ENCODE data around the gene BST2.

The BST2 gene

GRCh38 chr19:17398902-17399527 is 6.4 kb downstream of the BST2 start:
- no peaks in the 10 kb centered on the region for H3K4me1 ChIP-seq (ENCODE audit: control insufficient read depth, insufficient read depth, low read length)
- TF ChIP-seq ZSCAN4 (tag by site-specific recombination; IDR thresholded peaks at IDR 0.05) (no peak), EGR2 (tag by site-specific recombination; IDR thresholded peaks at IDR 0.05; ENCODE audit: low read depth) (peak; percentile 16; the same call in 1 of the 2 replicates)
- H3K27ac ChIP-seq (ENCODE audit: extremely low read depth, low read depth, low read length), result no peak overlapping the region
- H3K4me3 ChIP-seq (ENCODE audit: low read depth, low read length), result no peak overlapping the region
- CTCF ChIA-PET, result interaction anchor here (0.6 to 2.4 kb wide), 8 partner anchors 8 to 436 kb away, joined by 3 to 8 read pairs (median 4); no protein-coding TSS in a partner anchor
- H3K9me3 ChIP-seq (ENCODE audit: control insufficient read depth, insufficient read depth, low read depth, low read length), result no peaks in the 10 kb centered on the region
- H3K36me3 ChIP-seq (ENCODE audit: control insufficient read depth in 2 of 2, insufficient read depth in 1 of 2, low read length in 2 of 2), result no peaks in the 10 kb centered on the region
- POLR2A ChIA-PET, result interaction anchor here (0.7 kb wide), 1 partner anchor 368 kb away, joined by 3 read pairs; no protein-coding TSS in a partner anchor

GRCh38 chr19:17394891-17395415 is 10.5 kb downstream of the BST2 start:
- POLR2A ChIA-PET, result interaction anchor here (0.6 to 0.7 kb wide), 2 partner anchors 39 to 46 kb away, joined by 3 to 5 read pairs; no protein-coding TSS in a partner anchor
- no peak overlapping the region for H3K27ac ChIP-seq (ENCODE audit: extremely low read depth, low read depth, low read length)
- H3K36me3 ChIP-seq (ENCODE audit: control insufficient read depth in 2 of 2, insufficient read depth in 1 of 2, low read length in 2 of 2), result no peaks in the 10 kb centered on the region
- no peak overlapping the region for H3K4me3 ChIP-seq (ENCODE audit: low read depth, low read length)
- H3K9me3 ChIP-seq (ENCODE audit: control insufficient read depth, insufficient read depth, low read depth, low read length), result no peaks in the 10 kb centered on the region
- peaks cover 3% of the 10 kb centered on the region; the same call in 1 of the 2 replicates for H3K4me1 ChIP-seq (ENCODE audit: control insufficient read depth, insufficient read depth, low read length)
- CTCF ChIA-PET, result interaction anchor here (0.6 to 1.4 kb wide), 15 partner anchors 19 to 459 kb away, joined by 3 to 7 read pairs (median 4); partner anchors contain the start of gene MVB12A
- TF ChIP-seq ZNF112 (tag by site-specific recombination; IDR thresholded peaks at IDR 0.05) (no peak), KLF17 (tag by site-specific recombination; IDR thresholded peaks at IDR 0.05) (peak; percentile 91), ZBTB7A (tag by site-specific recombination; IDR thresholded peaks at IDR 0.05; ENCODE audit: low read depth) (no peak), ZNF513 (tag by site-specific recombination; IDR thresholded peaks at IDR 0.05) (peak; percentile 87), ZSCAN30 (tag by site-specific recombination; IDR thresholded peaks at IDR 0.05) (peak; percentile 83; the same call in 1 of the 2 replicates), ZNF24 (tag by site-specific recombination; IDR thresholded peaks at IDR 0.05) (no peak; the same call in 1 of the 2 replicates), SP7 (tag by site-specific recombination; IDR thresholded peaks at IDR 0.05) (peak; percentile 78), KLF10 (tag by site-specific recombination; IDR thresholded peaks at IDR 0.05) (no peak), MZF1 (tag by site-specific recombination; IDR thresholded peaks at IDR 0.05; ENCODE audit: borderline replicate concordance) (peak; percentile 77; the same call in 1 of the 2 replicates), ZNF280C (tag by site-specific recombination; IDR thresholded peaks at IDR 0.05) (no peak), ZBTB48 (tag by site-specific recombination; IDR thresholded peaks at IDR 0.05) (peak; percentile 44; the same call in 1 of the 2 replicates), ZBTB8A (tag by site-specific recombination; IDR thresholded peaks at IDR 0.05) (peak; percentile 45; the same call in 1 of the 2 replicates), ZNF175 (tag by site-specific recombination; IDR thresholded peaks at IDR 0.05) (no peak), BCL11B (tag by site-specific recombination; IDR thresholded peaks at IDR 0.05; ENCODE audit: low read depth) (peak; percentile 39; the same call in 1 of the 2 replicates), ZNF521 (tag by site-specific recombination; IDR thresholded peaks at IDR 0.05) (no peak), WT1 (tag by site-specific recombination; IDR thresholded peaks at IDR 0.05) (peak; percentile 82), ZNF221 (tag by site-specific recombination; IDR thresholded peaks at IDR 0.05; ENCODE audit: borderline replicate concordance) (no peak), ZNF792 (tag by site-specific recombination; IDR thresholded peaks at IDR 0.05) (peak; percentile 27; the same call in 1 of the 2 replicates), ZNF645 (tag by site-specific recombination; IDR thresholded peaks at IDR 0.05) (no peak), INSM2 (tag by site-specific recombination; IDR thresholded peaks at IDR 0.05) (peak; percentile 46; the same call in 1 of the 2 replicates), ZFP3 (tag by site-specific recombination; IDR thresholded peaks at IDR 0.05; ENCODE audit: low read depth) (no peak), TRIM28 (IDR thresholded peaks at IDR 0.05; ENCODE audit: borderline replicate concordance, low read length) (no peak)

Data from HEK293 (cell line).